Smooth muscle cell (in vitro differentiated cells): Measurements from ENCODE around the gene JARID2. TPM values are rescaled to one million over a fixed set of nuclear protein-coding genes. Genes with fewer than 3 reads are reported as not detected.

Source experiments
- DNase-seq: peaks from one replicate; lab custom pipeline; 2025; ENCODE audit not compliant: unreplicated experiment; lab: John Stamatoyannopoulos, UW
- H2AFZ ChIP-seq: fragments of 200-600 bp; sonication (generic); 2 replicates; pipeline ENCODE4 v1.6.0; 2016; ENCODE audit warnings: antibody characterized with exemption, low read depth, mild to moderate bottlenecking
- H3F3A ChIP-seq: fragments of 200-600 bp; sonication (generic); 2 replicates; pipeline ENCODE4 v1.6.0; 2017; ENCODE audit warnings: antibody characterized with exemption, low read depth
- H3K27ac ChIP-seq: fragments of 200-600 bp; sonication (generic); 2 replicates; pipeline ENCODE4 v1.5.1; 2016; ENCODE audit warnings: low read depth, mild to moderate bottlenecking
- H3K27me3 ChIP-seq: fragments of 200-600 bp; sonication (generic); 2 replicates; pipeline ENCODE4 v1.6.1; 2016; ENCODE audit warnings: low read depth, mild to moderate bottlenecking
- H3K36me3 ChIP-seq: fragments of 200-600 bp; sonication (generic); 2 replicates; pipeline ENCODE4 v1.5.1; 2016; ENCODE audit warnings: low read depth
- H3K4me1 ChIP-seq: fragments of 200-600 bp; sonication (generic); 2 replicates; pipeline ENCODE4 v1.5.1; 2016; ENCODE audit warnings: low read depth
- H3K4me2 ChIP-seq: fragments of 200-600 bp; sonication (generic); 2 replicates; pipeline ENCODE4 v1.6.0; 2016; ENCODE audit warnings: mild to moderate bottlenecking
- H3K4me3 ChIP-seq: fragments of 200-600 bp; sonication (generic); 2 replicates; pipeline ENCODE4 v1.5.1; 2016; ENCODE audit warnings: mild to moderate bottlenecking
- H3K79me2 ChIP-seq: fragments of 200-600 bp; sonication (generic); 2 replicates; pipeline ENCODE4 v1.6.0; 2016; ENCODE audit warnings: low read depth, mild to moderate bottlenecking
- H3K9ac ChIP-seq: fragments of 200-600 bp; sonication (generic); 2 replicates; pipeline ENCODE4 v1.6.0; 2016; ENCODE audit warnings: low read depth
- H3K9me3 ChIP-seq: fragments of 200-600 bp; sonication (generic); replicated peaks from 2 replicates; pipeline ENCODE4 v1.5.1; 2016; ENCODE audit warnings: low read depth
- H4K20me1 ChIP-seq: fragments of 200-600 bp; sonication (generic); 2 replicates; pipeline ENCODE4 v1.6.0; 2016; ENCODE audit warnings: low read depth
- CTCF ChIP-seq: fragments of 200-600 bp; sonication (generic); IDR thresholded peaks from 2 replicates; pipeline ENCODE4 v1.5.1; 2017; ENCODE audit warnings: borderline replicate concordance, mild to moderate bottlenecking, antibody characterized with exemption; ENCODE audit not compliant: insufficient read depth, poor library complexity, severe bottlenecking
- WGBS: methylation state at CpG from one replicate; pipeline ENCODE4 v1.1.7; 2016; ENCODE audit warnings: low lambda C conversion rate; 5-methylcytosine and 5-hydroxymethylcytosine counted together
- polyA plus RNA-seq: library from polyadenylated mRNA; unstranded; fragments of >200 nt; fragmentation: Nextera tagmentation; extraction: Ambion mirVana; gene quantifications from 2 replicates; pipeline ENCODE4 v1.2.1, GENCODE V29; 2016
- total RNA-seq: library from RNA; depleted of rRNA; stranded (reverse); fragments of >200 nt; gene quantifications from 2 replicates; pipeline ENCODE4 v1.2.3, GENCODE V29; 2014

Gene JARID2
- total and polyA plus RNA-seq, 2 experiments from 2014 or later, result 5.2 to 10.2 TPM

- TF ChIP-seq CTCF, result no peak
- H3K79me2 ChIP-seq, result peaks cover 13% of the 10 kb centered on the region
Measured at GRCh38 chr6:15461127-15461944, 215.5 kb downstream of the JARID2 start.

GRCh38 chr6:15462256-15462655 lies 216.4 kb downstream of the JARID2 start:
- Histone ChIP-seq H3K79me2 (peaks cover 13% of the 10 kb centered on the region), H3K4me2 (peak overlapping the region; percentile 39)
- WGBS, result 93% methylated on average over 4 of the region's 4 CpGs

More at GRCh38 chr6:15461127-15461944, 215.5 kb downstream of the JARID2 start:
- Histone ChIP-seq H3K36me3 (no peaks in the 10 kb centered on the region), H3K27ac (no peak overlapping the region), H3K4me3 (no peak overlapping the region), H3K4me1 (peaks cover 31% of the 10 kb centered on the region), H3K4me2 (no peak overlapping the region), H2AFZ (no peak overlapping the region), H3F3A (no peaks in the 10 kb centered on the region), H4K20me1 (peaks cover 100% of the 10 kb centered on the region), H3K9me3 (no peaks in the 10 kb centered on the region), H3K27me3 (no peaks in the 10 kb centered on the region), H3K9ac (no peak overlapping the region)
- WGBS, result 86% methylated on average over 6 of the region's 6 CpGs
- no peak for DNase-seq

GRCh38 chr6:15462717-15463525 lies 217.1 kb downstream of the JARID2 start:
- H3K27ac ChIP-seq, result no peak overlapping the region
- H3K4me3 ChIP-seq, result no peak overlapping the region
- peak overlapping the region; percentile 39 for H3K4me2 ChIP-seq
- no peaks in the 10 kb centered on the region for H3K27me3 ChIP-seq
- TF ChIP-seq CTCF, result no peak
- WGBS, result 48% methylated on average over 8 of the region's 8 CpGs
- H3K4me1 ChIP-seq, result peaks cover 20% of the 10 kb centered on the region
- H3K9ac ChIP-seq, result no peak overlapping the region
- no peak overlapping the region for H2AFZ ChIP-seq
- peaks cover 100% of the 10 kb centered on the region for H4K20me1 ChIP-seq
- peaks cover 13% of the 10 kb centered on the region for H3K79me2 ChIP-seq
- no peaks in the 10 kb centered on the region for H3K9me3 ChIP-seq
- no peak for DNase-seq
- H3K36me3 ChIP-seq, result no peaks in the 10 kb centered on the region
- H3F3A ChIP-seq, result no peaks in the 10 kb centered on the region

More at GRCh38 chr6:15462256-15462655, 216.4 kb downstream of the JARID2 start:
- Histone ChIP-seq H3K4me1 (peaks cover 26% of the 10 kb centered on the region), H3K4me3 (no peak overlapping the region), H3F3A (no peaks in the 10 kb centered on the region), H3K9me3 (no peaks in the 10 kb centered on the region), H2AFZ (no peak overlapping the region), H4K20me1 (peaks cover 100% of the 10 kb centered on the region), H3K27ac (no peak overlapping the region), H3K27me3 (no peaks in the 10 kb centered on the region), H3K36me3 (no peaks in the 10 kb centered on the region), H3K9ac (no peak overlapping the region)
- TF ChIP-seq CTCF, result no peak
- no peak for DNase-seq
